Right lobe of liver (tissue), 4 donors: Measurements from ENCODE around the gene RASSF5.

Experiments
- POLR2A ChIP-seq: fragments of 450-650 bp; IDR thresholded peaks from one replicate; pipeline ENCODE4 v1.6.1; 2017; ENCODE audit warnings: antibody characterized with exemption, mild to moderate bottlenecking
- TF ChIP-seq, protein P1 (sequence below), 4 donors: fragments of 200-600 bp in 3 of 4; fragments of 450-650 bp in 1 of 4; IDR thresholded peaks; one replicate each; pipeline versions ENCODE4 v1.5.1 to v1.8.0; 2016 to 2022; ENCODE audit warnings: antibody characterized with exemption in 4 of 4, mild to moderate bottlenecking in 2 of 4
- donor health status: DM: no; HTN: no; CAD: no.
- donor health status: DM: no; HTN: no; CAD: no.
- donor health status: DM: no; HTN: yes; CAD: no.

DNA sequence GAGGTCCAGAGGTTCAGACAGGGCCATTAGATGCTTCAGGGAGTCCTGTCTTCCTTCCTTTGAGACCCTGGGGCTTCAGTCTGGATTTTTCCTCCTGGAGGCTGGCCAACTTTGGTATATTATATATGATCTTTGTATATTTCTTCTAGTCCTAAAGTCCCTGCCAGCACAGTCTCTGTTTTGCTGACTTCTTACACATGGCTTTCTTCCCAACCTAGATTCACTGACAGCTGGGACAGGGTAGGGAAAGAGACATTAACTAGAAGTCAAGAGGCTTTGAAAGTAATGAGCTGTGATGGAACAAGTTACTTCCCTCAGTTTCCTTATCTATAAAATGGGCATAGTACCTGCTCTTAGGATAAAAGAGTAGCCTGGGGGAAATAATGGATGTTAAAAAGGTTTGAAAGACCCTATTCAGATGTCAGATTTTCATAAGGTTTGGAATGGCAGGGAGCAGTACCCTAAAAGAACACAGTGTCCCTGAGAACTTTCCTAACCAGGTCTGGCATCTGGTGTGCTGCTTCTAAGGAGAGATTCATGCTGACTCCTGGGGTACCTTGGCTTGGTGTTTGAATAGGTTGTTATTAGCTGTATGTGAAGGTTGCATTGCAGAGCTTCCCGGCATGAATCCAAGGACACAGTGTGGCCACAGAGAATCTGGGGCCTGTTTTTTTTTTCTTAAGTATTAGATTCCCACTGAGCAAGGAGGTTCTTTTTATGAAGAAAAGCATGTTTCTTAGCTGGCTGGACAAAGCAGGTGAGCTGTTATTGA, 47.6 kb downstream of the RASSF5 start:
- TF ChIP-seq POLR2A = no peak
- TF ChIP-seq, protein P1, sequence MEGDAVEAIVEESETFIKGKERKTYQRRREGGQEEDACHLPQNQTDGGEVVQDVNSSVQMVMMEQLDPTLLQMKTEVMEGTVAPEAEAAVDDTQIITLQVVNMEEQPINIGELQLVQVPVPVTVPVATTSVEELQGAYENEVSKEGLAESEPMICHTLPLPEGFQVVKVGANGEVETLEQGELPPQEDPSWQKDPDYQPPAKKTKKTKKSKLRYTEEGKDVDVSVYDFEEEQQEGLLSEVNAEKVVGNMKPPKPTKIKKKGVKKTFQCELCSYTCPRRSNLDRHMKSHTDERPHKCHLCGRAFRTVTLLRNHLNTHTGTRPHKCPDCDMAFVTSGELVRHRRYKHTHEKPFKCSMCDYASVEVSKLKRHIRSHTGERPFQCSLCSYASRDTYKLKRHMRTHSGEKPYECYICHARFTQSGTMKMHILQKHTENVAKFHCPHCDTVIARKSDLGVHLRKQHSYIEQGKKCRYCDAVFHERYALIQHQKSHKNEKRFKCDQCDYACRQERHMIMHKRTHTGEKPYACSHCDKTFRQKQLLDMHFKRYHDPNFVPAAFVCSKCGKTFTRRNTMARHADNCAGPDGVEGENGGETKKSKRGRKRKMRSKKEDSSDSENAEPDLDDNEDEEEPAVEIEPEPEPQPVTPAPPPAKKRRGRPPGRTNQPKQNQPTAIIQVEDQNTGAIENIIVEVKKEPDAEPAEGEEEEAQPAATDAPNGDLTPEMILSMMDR (IDR thresholded peaks at IDR 0.05) = no peak
